H1 (cell line): Measurements from ENCODE around the gene LRIT2. TPM values are rescaled to one million over a fixed set of nuclear protein-coding genes. Genes with fewer than 3 reads are reported as not detected.

Experiments
- CTCF ChIA-PET: fragments of 300-600 bp; sonication (Branson Sonifier 250); formaldehyde crosslinking; loops from one replicate; lab custom pipeline; 2021; ENCODE audit not compliant: partially characterized antibody; lab: Charles Lee
- POLR2A ChIA-PET: fragments of 300-600 bp; sonication (Branson Sonifier 250); formaldehyde crosslinking; loops from one replicate; lab custom pipeline; 2021; ENCODE audit warnings: inconsistent platforms; ENCODE audit not compliant: partially characterized antibody; lab: Charles Lee
- DNase-seq, 2 experiments: peaks; one replicate each; pipeline versions ENCODE4 v3.0.0 to v3.0.0-alpha.2; 2010 to 2022; ENCODE audit warnings: low spot score in 2 of 2, low read depth in 1 of 2, mixed read lengths in 1 of 2
- FAIRE-seq: peaks from 2 replicates; lab custom pipeline; 2011; peaks lifted over from hg19 to GRCh38; lab: Jason Lieb, UNC
- H2AFZ ChIP-seq: 2 replicates; pipeline ENCODE4 v1.8.1; 2012; ENCODE audit warnings: low read length, inconsistent platforms
- H2AK5ac ChIP-seq: 2 replicates; pipeline ENCODE4 v1.6.1; 2013; ENCODE audit warnings: low read depth, low read length
- H2BK120ac ChIP-seq: replicated peaks from 2 replicates; pipeline ENCODE3; 2013; ENCODE audit warnings: low read depth, low read length, inconsistent platforms
- H2BK12ac ChIP-seq: 2 replicates; pipeline ENCODE4 v1.6.1; 2013; ENCODE audit warnings: low read depth, low read length
- H2BK15ac ChIP-seq: 2 replicates; pipeline ENCODE4 v1.6.1; 2013; ENCODE audit warnings: low read length
- H2BK20ac ChIP-seq: 2 replicates; pipeline ENCODE4 v1.6.1; 2013; ENCODE audit warnings: low read length
- H2BK5ac ChIP-seq: 2 replicates; pipeline ENCODE4 v1.6.1; 2013; ENCODE audit warnings: low read depth, low read length
- H3K14ac ChIP-seq: 2 replicates; pipeline ENCODE4 v1.6.1; 2013; ENCODE audit warnings: inconsistent platforms; ENCODE audit not compliant: insufficient read length
- H3K18ac ChIP-seq: 2 replicates; pipeline ENCODE4 v1.6.1; 2013; ENCODE audit warnings: low read length; ENCODE audit errors: extremely low read depth
- H3K23ac ChIP-seq: 2 replicates; pipeline ENCODE4 v1.6.1; 2013; ENCODE audit warnings: inconsistent platforms; ENCODE audit not compliant: insufficient read length
- H3K23me2 ChIP-seq: 2 replicates; pipeline ENCODE4 v1.6.1; 2013; ENCODE audit warnings: low read depth, low read length
- H3K27ac ChIP-seq: 2 replicates; pipeline ENCODE4 v1.6.1; 2011; ENCODE audit warnings: low read depth, low read length, inconsistent platforms
- H3K27me3 ChIP-seq, 4 experiments: replicated peaks in 1 of 4; 1 replicate in 1 of 4; 2 replicates in 3 of 4; pipeline versions ENCODE4 v1.6.1 to v1.8.1; 2011 to 2013; ENCODE audit warnings: low read length in 3 of 4, mild to moderate bottlenecking in 3 of 4, inconsistent platforms in 2 of 4, mixed read lengths in 2 of 4, moderate library complexity in 1 of 4; ENCODE audit not compliant: control insufficient read depth in 3 of 4, insufficient read depth in 3 of 4; ENCODE audit errors: extremely low read depth in 1 of 4
- H3K36me3 ChIP-seq, 4 experiments: 2 replicates each; pipeline versions ENCODE4 v1.6.1 to v1.8.1; 2011 to 2013; ENCODE audit warnings: mild to moderate bottlenecking in 4 of 4, low read length in 3 of 4, moderate library complexity in 2 of 4, control low read depth in 1 of 4, inconsistent platforms in 1 of 4; ENCODE audit not compliant: insufficient read depth in 4 of 4, control insufficient read depth in 2 of 4
- H3K4ac ChIP-seq: replicated peaks from 2 replicates; pipeline ENCODE3; 2013; ENCODE audit warnings: low read length, low read depth, mixed read lengths, inconsistent platforms; ENCODE audit not compliant: insufficient read length
- H3K4me1 ChIP-seq, 4 experiments: replicated peaks in 1 of 4; 1 replicate in 1 of 4; 2 replicates in 3 of 4; pipeline versions ENCODE4 v1.6.1 to v1.8.1; 2011 to 2013; ENCODE audit warnings: low read length in 3 of 4, inconsistent platforms in 2 of 4, mixed read lengths in 1 of 4; ENCODE audit not compliant: insufficient read depth in 4 of 4, control insufficient read depth in 3 of 4
- H3K4me2 ChIP-seq, 2 experiments: 2 replicates each; pipeline versions ENCODE4 v1.6.1 to v1.8.1; 2011 to 2013; ENCODE audit warnings: low read depth in 2 of 2, low read length in 2 of 2, control low read depth in 1 of 2, inconsistent platforms in 1 of 2, mild to moderate bottlenecking in 1 of 2; ENCODE audit not compliant: insufficient read depth in 1 of 2
- H3K4me3 ChIP-seq, 4 experiments: fragments of 200-600, 300-600 bp in 1 of 4; sonication (generic), shearing (Covaris generic), sonication (Bioruptor Twin) in 1 of 4; 2 replicates each; pipeline versions ENCODE4 v1.5.1 to v1.8.1; 2011 to 2016; ENCODE audit warnings: low read length in 4 of 4, low read depth in 3 of 4, control low read depth in 2 of 4, inconsistent platforms in 2 of 4, mild to moderate bottlenecking in 2 of 4, mixed read lengths in 1 of 4, moderate library complexity in 1 of 4; ENCODE audit not compliant: insufficient read depth in 2 of 4; ENCODE audit errors: extremely low read depth in 1 of 4
- H3K56ac ChIP-seq: replicated peaks from 2 replicates; pipeline ENCODE3; 2013; ENCODE audit warnings: low read depth, mild to moderate bottlenecking, mixed read lengths, low read length, inconsistent platforms; ENCODE audit not compliant: insufficient read length
- H3K79me1 ChIP-seq: 2 replicates; pipeline ENCODE4 v1.6.1; 2013; ENCODE audit warnings: low read depth, low read length, control low read depth
- H3K79me2 ChIP-seq, 2 experiments: 2 replicates each; pipeline versions ENCODE4 v1.6.1 to v1.8.1; 2012 to 2013; ENCODE audit warnings: low read length in 2 of 2, mild to moderate bottlenecking in 2 of 2, inconsistent platforms in 1 of 2; ENCODE audit not compliant: insufficient read depth in 2 of 2, control insufficient read depth in 1 of 2
- H3K9ac ChIP-seq, 4 experiments: replicated peaks in 1 of 4; 1 replicate in 1 of 4; 2 replicates in 3 of 4; pipeline versions ENCODE4 v1.6.1 to v1.8.1; 2011 to 2013; ENCODE audit warnings: low read depth in 3 of 4, low read length in 3 of 4, control low read depth in 2 of 4, mild to moderate bottlenecking in 2 of 4, moderate library complexity in 2 of 4, inconsistent platforms in 1 of 4; ENCODE audit errors: extremely low read depth in 1 of 4
- H3K9me3 ChIP-seq, 2 experiments: 2 replicates each; pipeline versions ENCODE4 v1.6.1 to v1.8.1; 2012 to 2013; ENCODE audit warnings: mild to moderate bottlenecking in 2 of 2, moderate library complexity in 2 of 2, control low read depth in 1 of 2, inconsistent platforms in 1 of 2, low read depth in 1 of 2, low read length in 1 of 2, mixed read lengths in 1 of 2; ENCODE audit not compliant: insufficient read depth in 2 of 2
- H4K20me1 ChIP-seq, 2 experiments: replicated peaks in 1 of 2; 2 replicates each; pipeline versions ENCODE3 to v1.8.1; 2011 to 2013; ENCODE audit warnings: inconsistent platforms in 2 of 2, low read length in 2 of 2, mild to moderate bottlenecking in 1 of 2; ENCODE audit not compliant: insufficient read depth in 2 of 2, control insufficient read depth in 1 of 2
- H4K5ac ChIP-seq: 2 replicates; pipeline ENCODE4 v1.6.1; 2013; ENCODE audit warnings: low read length, low read depth, mixed read lengths, inconsistent platforms; ENCODE audit not compliant: insufficient read length
- H4K8ac ChIP-seq: 2 replicates; pipeline ENCODE4 v1.8.0; 2013; ENCODE audit warnings: mild to moderate bottlenecking, moderate library complexity, low read length, inconsistent platforms; ENCODE audit not compliant: insufficient read depth; ENCODE audit errors: extremely low read depth
- H4K91ac ChIP-seq: replicated peaks from 2 replicates; pipeline ENCODE3; 2013; ENCODE audit warnings: low read length, mixed read lengths, inconsistent platforms; ENCODE audit not compliant: insufficient read length
- CREB1 ChIP-seq: IDR thresholded peaks from 2 replicates; pipeline ENCODE4 v1.6.1; 2012; ENCODE audit warnings: inconsistent platforms
- GTF2F1 ChIP-seq: IDR thresholded peaks from 2 replicates; pipeline ENCODE4 v1.6.1; 2012; ENCODE audit warnings: low read depth, low read length, improper control_type of control experiment, borderline replicate concordance
- KDM4A ChIP-seq: IDR thresholded peaks from one replicate; pipeline ENCODE4 v1.7.1; 2012; ENCODE audit warnings: low read depth, mild to moderate bottlenecking, moderate library complexity, low read length, inconsistent platforms; ENCODE audit not compliant: severe bottlenecking
- TAF1 ChIP-seq: IDR thresholded peaks from 2 replicates; pipeline ENCODE4 v1.6.1; 2011; ENCODE audit warnings: mild to moderate bottlenecking, low read depth, low read length
- WGBS, 2 experiments: shearing (Covaris generic) in 1 of 2; methylation state at CpG; one replicate each; pipeline versions ENCODE4 v1.1.6 to v1.1.7; 2013 to 2015; ENCODE audit warnings: low lambda C conversion rate in 2 of 2, mixed read lengths in 2 of 2, inconsistent platforms in 1 of 2, low coverage in 1 of 2, missing lambda C conversion rate in 1 of 2; ENCODE audit not compliant: insufficient replicate concordance in 2 of 2, insufficient coverage in 1 of 2, insufficient read length in 1 of 2; ENCODE audit errors: extremely low coverage in 1 of 2, missing lambda C conversion rate in 1 of 2; 5-methylcytosine and 5-hydroxymethylcytosine counted together
- polyA plus RNA-seq, 7 experiments: library from polyadenylated mRNA; depleted of rRNA in 3 of 7; stranded (reverse) in 5 of 7; unstranded in 2 of 7; fragments of >200 nt in 5 of 7; fragments of 200-250 nt in 2 of 7; gene quantifications; 1 replicate in 5 of 7; 2 replicates in 1 of 7; 4 replicates in 1 of 7; pipeline versions ENCODE4 v1.2.1 to v1.2.3, GENCODE V29; 2011 to 2013; ENCODE audit warnings: missing spikeins in 2 of 7, mixed read lengths in 2 of 7
- total RNA-seq: library from RNA; stranded (reverse); fragmentation: NEBNext Ultra II Directional; extraction: Animal tissue kit (Norgen Biotek cat#: 25700); gene quantifications from 2 replicates; pipeline ENCODE4 v1.2.1, GENCODE V29; 2021

Gene LRIT2
- total and polyA plus RNA-seq, 2 of the 8 experiments (the other 6 are each of a cell fraction or from before 2014, with no cell fraction given), result not detected

- Histone ChIP-seq H2BK120ac (no peak within 1 kb of the TSS), H3K4me2 (no peak within 1 kb of the TSS), H3K18ac (no peak within 1 kb of the TSS), H2BK15ac (0 out of 2 replicates have a peak within 1 kb of the TSS, but pooled peaks have one; percentile 81), H4K8ac (no peak within 1 kb of the TSS), H3K27ac (no peak within 1 kb of the TSS), H3K79me2 (no peaks in the 10 kb centered on the region), H3K56ac (no peak within 1 kb of the TSS), H3K4me3 (no peak within 1 kb of the TSS), H3K14ac (no peak within 1 kb of the TSS), H4K20me1 (peaks cover 0 to 7% of the 10 kb centered on the region in 2 experiments), H3K9ac (no peak within 1 kb of the TSS), H3K23ac (no peak within 1 kb of the TSS), H3K23me2 (peaks cover 9% of the 10 kb centered on the region), H3K36me3 (no peaks in the 10 kb centered on the region), H3K79me1 (no peaks in the 10 kb centered on the region), H4K5ac (no peak within 1 kb of the TSS), H2AFZ (no peak within 1 kb of the TSS), H3K9me3 (no peaks in the 10 kb centered on the region), H2BK12ac (no peak within 1 kb of the TSS; the same call in 1 of the 2 replicates), H4K91ac (no peak within 1 kb of the TSS), H2BK5ac (no peak within 1 kb of the TSS), H3K27me3 (no peaks in the 10 kb centered on the region), H3K4ac (no peak within 1 kb of the TSS), H3K4me1 (no peaks in the 10 kb centered on the region; a peak in 1 of 7 replicates), H2AK5ac (no peak within 1 kb of the TSS), H2BK20ac (no peak within 1 kb of the TSS)
- ChIA-PET CTCF (interaction anchor here (0.6 to 1.6 kb wide), 5 partner anchors 9 to 147 kb away, joined by 3 to 5 read pairs (median 3); no protein-coding TSS in a partner anchor), POLR2A (interaction anchor here (1.0 kb wide), 1 partner anchor 35 kb away, joined by 4 read pairs; the partner anchor contains the start of gene GHITM)
- no peak for FAIRE-seq
- 90% methylated on average over 2 of the region's 2 CpGs; no CpG with 5 or more reads in 1 of the 2 experiments for WGBS, 2 experiments
- no peak for DNase-seq
- TF ChIP-seq CREB1 (no peak), KDM4A (no peak), TAF1 (no peak), GTF2F1 (no peak)
These were observed 51.8 kb downstream of the LRIT2 start, which contains the start of gene GPR15LG for GRCh38 chr10:84173501-84173929. TSS of gene GPR15LG (plus strand) at chr10:84173801. CDS start at chr10:84173852, 51 bp downstream.
